RWPE2 (cell line): ENCODE data around the gene TRAF1.

Source experiments
- ATAC-seq: fragments of 200-7000 bp; cut with Tn5 transposase; 3 replicates; pipeline ENCODE4 v1.9.1; 2021; ENCODE audit warnings: low read depth
- DNase-seq: peaks from one replicate; pipeline ENCODE4 v3.0.0-alpha.2; 2020; ENCODE audit warnings: low spot score
- H3K27ac ChIP-seq: fragments of 450-650 bp; 2 replicates; pipeline ENCODE4 v1.5.1; 2017; ENCODE audit warnings: mild to moderate bottlenecking; ENCODE audit not compliant: poor library complexity, severe bottlenecking
- H3K27me3 ChIP-seq: fragments of 250-450 bp; sonication (Bioruptor Pico); 2 replicates; pipeline ENCODE4 v1.5.1; 2021; ENCODE audit warnings: mild to moderate bottlenecking, moderate library complexity; ENCODE audit not compliant: insufficient read depth, poor library complexity, severe bottlenecking
- H3K36me3 ChIP-seq: fragments of 250-450 bp; sonication (Bioruptor Pico); 2 replicates; pipeline ENCODE4 v1.5.1; 2020; ENCODE audit warnings: low read depth, mild to moderate bottlenecking, moderate library complexity
- H3K4me1 ChIP-seq: fragments of 250-450 bp; sonication (Bioruptor Pico); 2 replicates; pipeline ENCODE4 v1.5.1; 2021; ENCODE audit warnings: mild to moderate bottlenecking, moderate library complexity; ENCODE audit not compliant: insufficient read depth, poor library complexity, severe bottlenecking
- H3K4me3 ChIP-seq: fragments of 250-450 bp; sonication (Bioruptor Pico); 2 replicates; pipeline ENCODE4 v1.5.1; 2021; ENCODE audit warnings: mild to moderate bottlenecking, moderate library complexity; ENCODE audit not compliant: severe bottlenecking
- H3K9me3 ChIP-seq: fragments of 250-450 bp; sonication (Bioruptor Pico); 2 replicates; pipeline ENCODE4 v1.5.1; 2021; ENCODE audit warnings: mild to moderate bottlenecking, moderate library complexity; ENCODE audit not compliant: severe bottlenecking
- TF ChIP-seq, protein P1 (sequence below): fragments of 450-650 bp; IDR thresholded peaks from one replicate; pipeline ENCODE4 v1.5.1; 2017; ENCODE audit warnings: mild to moderate bottlenecking, moderate library complexity; ENCODE audit not compliant: poor library complexity, severe bottlenecking

Gene TRAF1

GRCh38 chr9:120872791-120873502 lies 53.6 kb downstream of the TRAF1 start:
- H3K36me3 ChIP-seq, result peaks cover 60% of the 10 kb centered on the region
- TF ChIP-seq, protein P1, sequence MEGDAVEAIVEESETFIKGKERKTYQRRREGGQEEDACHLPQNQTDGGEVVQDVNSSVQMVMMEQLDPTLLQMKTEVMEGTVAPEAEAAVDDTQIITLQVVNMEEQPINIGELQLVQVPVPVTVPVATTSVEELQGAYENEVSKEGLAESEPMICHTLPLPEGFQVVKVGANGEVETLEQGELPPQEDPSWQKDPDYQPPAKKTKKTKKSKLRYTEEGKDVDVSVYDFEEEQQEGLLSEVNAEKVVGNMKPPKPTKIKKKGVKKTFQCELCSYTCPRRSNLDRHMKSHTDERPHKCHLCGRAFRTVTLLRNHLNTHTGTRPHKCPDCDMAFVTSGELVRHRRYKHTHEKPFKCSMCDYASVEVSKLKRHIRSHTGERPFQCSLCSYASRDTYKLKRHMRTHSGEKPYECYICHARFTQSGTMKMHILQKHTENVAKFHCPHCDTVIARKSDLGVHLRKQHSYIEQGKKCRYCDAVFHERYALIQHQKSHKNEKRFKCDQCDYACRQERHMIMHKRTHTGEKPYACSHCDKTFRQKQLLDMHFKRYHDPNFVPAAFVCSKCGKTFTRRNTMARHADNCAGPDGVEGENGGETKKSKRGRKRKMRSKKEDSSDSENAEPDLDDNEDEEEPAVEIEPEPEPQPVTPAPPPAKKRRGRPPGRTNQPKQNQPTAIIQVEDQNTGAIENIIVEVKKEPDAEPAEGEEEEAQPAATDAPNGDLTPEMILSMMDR, result no peak
- no peak overlapping the region for H3K4me3 ChIP-seq
- peak overlapping the region; percentile 97 for H3K27ac ChIP-seq
- no peaks in the 10 kb centered on the region for H3K9me3 ChIP-seq
- no peaks in the 10 kb centered on the region for H3K27me3 ChIP-seq
- ATAC-seq (no peak), DNase-seq (no peak)
- H3K4me1 ChIP-seq, result peaks cover 33% of the 10 kb centered on the region

GRCh38 chr9:120870206-120870605 lies 56.4 kb downstream of the TRAF1 start:
- TF ChIP-seq, protein P1, result no peak
- Histone ChIP-seq H3K4me1 (peaks cover 26% of the 10 kb centered on the region), H3K27ac (peak overlapping the region; percentile 40), H3K4me3 (no peak overlapping the region), H3K36me3 (peaks cover 81% of the 10 kb centered on the region), H3K27me3 (no peaks in the 10 kb centered on the region), H3K9me3 (no peaks in the 10 kb centered on the region)
- ATAC-seq (no peak), DNase-seq (no peak)

- Histone ChIP-seq H3K9me3 (no peaks in the 10 kb centered on the region), H3K4me1 (peaks cover 21% of the 10 kb centered on the region), H3K4me3 (no peak overlapping the region), H3K27me3 (no peaks in the 10 kb centered on the region), H3K36me3 (peaks cover 83% of the 10 kb centered on the region), H3K27ac (peak overlapping the region; percentile 40)
- DNase-seq (no peak), ATAC-seq (no peak)
- TF ChIP-seq, protein P1, result no peak
Measured at GRCh38 chr9:120869726-120870125, 56.9 kb downstream of the TRAF1 start.

- ATAC-seq (no peak), DNase-seq (no peak)
- H3K36me3 ChIP-seq, result peaks cover 83% of the 10 kb centered on the region
- TF ChIP-seq, protein P1, result peak; percentile 27
- no peaks in the 10 kb centered on the region for H3K27me3 ChIP-seq
- peak overlapping the region; percentile 40 for H3K27ac ChIP-seq
- no peak overlapping the region for H3K4me3 ChIP-seq
- no peaks in the 10 kb centered on the region for H3K9me3 ChIP-seq
- peaks cover 19% of the 10 kb centered on the region for H3K4me1 ChIP-seq
Measured at GRCh38 chr9:120869360-120869687, 57.3 kb downstream of the TRAF1 start.

GRCh38 chr9:120868676-120869359 lies 57.8 kb downstream of the TRAF1 start:
- no peaks in the 10 kb centered on the region for H3K27me3 ChIP-seq
- ATAC-seq, result peak; percentile 94
- TF ChIP-seq, protein P1, result no peak
- no peaks in the 10 kb centered on the region for H3K9me3 ChIP-seq
- peaks cover 14% of the 10 kb centered on the region for H3K4me1 ChIP-seq
- H3K27ac ChIP-seq, result peak overlapping the region; percentile 40
- peaks cover 83% of the 10 kb centered on the region for H3K36me3 ChIP-seq
- H3K4me3 ChIP-seq, result peak overlapping the region; percentile 18
- DNase-seq, result peak; percentile 99
